ENCODE measurements around the gene COX11. TPM values are rescaled to one million over a fixed set of nuclear protein-coding genes. Genes with fewer than 3 reads are reported as not detected.

The COX11 gene
- total RNA-seq, 4 donors from 2014 or later, result 30.8 to 61.4 (median 42.3) TPM

DNA sequence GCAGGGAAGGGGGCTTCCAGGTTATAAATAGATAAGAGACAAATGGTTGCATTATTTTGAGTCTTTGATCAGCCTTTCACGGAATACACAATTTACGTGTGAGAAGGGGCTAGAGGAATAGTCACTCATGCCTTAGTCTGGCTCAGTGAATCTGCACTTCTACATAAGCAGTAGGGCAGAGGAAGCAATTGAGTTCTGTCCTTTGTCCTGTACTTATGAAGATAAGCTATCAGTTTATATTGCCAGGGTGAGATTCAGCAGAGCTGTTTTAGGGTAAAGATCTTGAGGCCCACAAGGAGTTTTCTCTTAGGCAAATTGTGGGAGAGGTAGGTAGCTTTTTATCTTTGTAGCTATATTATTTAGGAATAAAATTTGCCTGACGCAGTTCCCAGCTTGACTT, 34.5 kb downstream of the COX11 start:
- TF ChIP-seq POLR2A (IDR thresholded peaks at IDR 0.05) (no peak), CTCF (IDR thresholded peaks at IDR 0.05) (no peak)
- 94% methylated on average over 3 of the region's 3 CpGs for WGBS, 2 donors
- H3K4me3 ChIP-seq (ENCODE audit: low read depth, poor library complexity, severe bottlenecking), result no peak overlapping the region
- intact Hi-C loops (cut with DNase I; ENCODE audit: low total_unique reads), result no loop called here
- DNase-seq (ENCODE audit: low spot score in 2 of 2), result no peak

GRCh38 chr17:54932711-54933110, 35.7 kb downstream of the COX11 start:
- no peak for TF ChIP-seq CTCF (IDR thresholded peaks at IDR 0.05)
- TF ChIP-seq POLR2A (IDR thresholded peaks at IDR 0.05), result no peak
- no peak overlapping the region for H3K4me3 ChIP-seq (ENCODE audit: low read depth, poor library complexity, severe bottlenecking)
- DNase-seq (ENCODE audit: low spot score in 2 of 2), result no peak
- intact Hi-C loops (cut with DNase I; ENCODE audit: low total_unique reads), result no loop called here
- WGBS, 2 donors, result 0 to 100% methylated on average over 1 of the region's 1 CpG

GRCh38 chr17:54927525-54927924, 40.9 kb downstream of the COX11 start:
- intact Hi-C loops (cut with DNase I; ENCODE audit: low total_unique reads), result no loop called here
- H3K4me3 ChIP-seq (ENCODE audit: low read depth, poor library complexity, severe bottlenecking), result no peak overlapping the region
- TF ChIP-seq POLR2A (IDR thresholded peaks at IDR 0.05) (no peak), CTCF (IDR thresholded peaks at IDR 0.05) (no peak)
- DNase-seq (ENCODE audit: low spot score in 2 of 2), result peak in 1 of 2 donors; percentile 73
- WGBS, 2 donors, result 67 to 70% methylated on average over 3 of the region's 3 CpGs

DNA sequence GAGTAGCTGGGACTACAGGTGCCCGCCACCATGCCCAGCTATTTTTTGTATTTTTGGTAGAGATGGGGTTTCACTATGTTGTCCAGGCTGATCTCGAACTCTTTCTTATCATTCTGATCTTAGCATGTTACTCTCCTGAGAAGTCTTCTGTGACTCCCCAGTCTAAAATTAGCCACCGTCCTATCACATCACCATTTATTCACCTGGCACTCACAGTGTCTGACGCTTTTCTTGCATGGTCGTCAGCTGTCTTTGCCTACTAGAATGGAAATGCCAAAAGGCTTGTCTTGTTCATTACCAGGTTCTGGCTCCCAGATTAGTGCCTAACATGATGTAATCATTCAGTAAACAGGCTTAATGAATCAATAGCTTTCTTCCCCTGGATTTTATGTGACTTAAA, 44.0 kb downstream of the COX11 start:
- DNase-seq (ENCODE audit: low spot score in 2 of 2), result no peak
- intact Hi-C loops (cut with DNase I; ENCODE audit: low total_unique reads), result no loop called here
- no peak overlapping the region for H3K4me3 ChIP-seq (ENCODE audit: low read depth, poor library complexity, severe bottlenecking)
- WGBS, 2 donors, result 90% methylated on average over 5 of the region's 5 CpGs
- TF ChIP-seq POLR2A (IDR thresholded peaks at IDR 0.05) (no peak), CTCF (IDR thresholded peaks at IDR 0.05) (no peak)

GRCh38 chr17:54920819-54921218, 47.6 kb downstream of the COX11 start:
- intact Hi-C loops (cut with DNase I; ENCODE audit: low total_unique reads), result no loop called here
- TF ChIP-seq CTCF (IDR thresholded peaks at IDR 0.05), result no peak
- TF ChIP-seq POLR2A (IDR thresholded peaks at IDR 0.05), result no peak
- DNase-seq (ENCODE audit: low spot score in 2 of 2), result no peak
- WGBS, 2 donors, result 80 to 83% methylated on average over 6 of the region's 6 CpGs
- no peak overlapping the region for H3K4me3 ChIP-seq (ENCODE audit: low read depth, poor library complexity, severe bottlenecking)

- no peak overlapping the region for H3K4me3 ChIP-seq (ENCODE audit: low read depth, poor library complexity, severe bottlenecking)
- no peak for DNase-seq (ENCODE audit: low spot score in 2 of 2)
- intact Hi-C loops (cut with DNase I; ENCODE audit: low total_unique reads), result no loop called here
- TF ChIP-seq CTCF (IDR thresholded peaks at IDR 0.05), result no peak
- no peak for TF ChIP-seq POLR2A (IDR thresholded peaks at IDR 0.05)
Measured at GRCh38 chr17:54919425-54919824, 49.0 kb downstream of the COX11 start.
